Spleen (tissue), 7 donors: Measurements from ENCODE around the gene DMD.

Experiments
- CTCF ChIP-seq, 11 experiments: fragments of 200-600 bp in 7 of 11; fragments of 450-650 bp in 4 of 11; sonication (generic) in 4 of 11; IDR thresholded peaks in 8 of 11; conservative IDR thresholded peaks in 3 of 11; 1 replicate in 7 of 11; 2 replicates in 4 of 11; pipeline versions ENCODE4 v1.4.0 to v1.8.0; 2016 to 2021; ENCODE audit warnings: antibody characterized with exemption in 11 of 11, inconsistent platforms in 4 of 11, mild to moderate bottlenecking in 1 of 11
- POLR2A ChIP-seq, 3 donors: fragments of 450-650 bp; IDR thresholded peaks; one replicate each; pipeline ENCODE4 v1.5.1; 2017; ENCODE audit warnings: antibody characterized with exemption in 3 of 3, mild to moderate bottlenecking in 1 of 3
- donor health status: DM: no; HTN: no; CAD: no; lungs with moderate emphysema.
- donor health status: DM: no; HTN: no; CAD: no.
- donor health status: DM: no; HTN: no; CAD: no.

GRCh38 chrX:31178064-31178768, 2033.1 kb downstream of the DMD start:
- TF ChIP-seq POLR2A (IDR thresholded peaks at IDR 0.05): no peak
- TF ChIP-seq CTCF (IDR thresholded peaks at IDR 0.05 in 8 of 11, conservative IDR thresholded peaks at IDR 0.05 in 3 of 11): no peak
